Stimulated activated CD8-positive, alpha-beta memory T cell treated with anti-CD3 and anti-CD28 coated beads, Interleukin-4, amount 100 ng/mL, for 1 hour (primary cell): ENCODE measurements around the gene VPS37C.
"Not testable (repeated sequence)": the region's sequence is repeated elsewhere in the genome, so short reads cannot be mapped to it uniquely, and the experiment has no call there.

Source experiments
- DNase-seq, 2 donors: peaks; one replicate each; pipeline ENCODE4 v3.0.0-alpha.2; 2020; ENCODE audit warnings: low read depth in 2 of 2, low spot score in 1 of 2

VPS37C gene

DNA sequence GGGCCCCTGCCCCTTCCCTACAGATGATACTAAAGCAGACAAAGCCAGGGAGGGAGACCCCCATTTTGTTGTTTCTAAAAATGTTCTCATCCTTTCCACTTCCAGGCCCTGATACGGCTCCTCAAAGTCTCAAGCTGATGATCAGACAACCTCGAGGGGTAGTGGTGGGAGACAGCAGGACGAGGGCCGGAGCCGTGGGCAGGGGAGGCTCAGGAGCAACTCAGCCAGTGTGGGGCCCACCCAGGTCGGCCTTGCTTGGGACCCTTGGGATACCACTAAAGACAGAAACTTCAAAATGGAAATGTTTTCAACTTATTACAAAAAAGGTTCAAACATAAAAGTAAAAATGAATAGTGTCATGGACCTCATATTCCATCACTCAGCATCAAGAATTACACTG lies 15.2 kb upstream of the VPS37C start:
- no peak for DNase-seq

DNA sequence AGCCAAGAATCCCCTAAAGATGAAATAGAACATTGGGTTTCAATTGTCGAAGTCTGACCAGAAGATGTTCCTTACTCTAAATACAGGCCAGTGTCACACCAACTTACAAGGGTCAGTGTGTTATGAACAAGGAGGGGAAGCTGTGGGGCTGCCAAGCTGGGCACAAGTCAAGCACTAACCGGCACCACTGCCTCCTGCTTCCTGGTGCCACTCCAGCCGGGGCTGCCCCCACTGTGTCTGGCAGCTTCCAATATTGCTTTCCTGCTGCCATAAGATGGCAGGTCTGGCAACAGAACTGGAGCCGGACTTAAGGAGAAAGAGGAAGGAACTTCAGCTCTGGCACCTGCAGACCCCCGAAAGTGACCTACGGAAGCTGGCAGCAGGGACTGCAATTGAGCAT lies 13.7 kb upstream of the VPS37C start:
- DNase-seq, result no peak

DNA sequence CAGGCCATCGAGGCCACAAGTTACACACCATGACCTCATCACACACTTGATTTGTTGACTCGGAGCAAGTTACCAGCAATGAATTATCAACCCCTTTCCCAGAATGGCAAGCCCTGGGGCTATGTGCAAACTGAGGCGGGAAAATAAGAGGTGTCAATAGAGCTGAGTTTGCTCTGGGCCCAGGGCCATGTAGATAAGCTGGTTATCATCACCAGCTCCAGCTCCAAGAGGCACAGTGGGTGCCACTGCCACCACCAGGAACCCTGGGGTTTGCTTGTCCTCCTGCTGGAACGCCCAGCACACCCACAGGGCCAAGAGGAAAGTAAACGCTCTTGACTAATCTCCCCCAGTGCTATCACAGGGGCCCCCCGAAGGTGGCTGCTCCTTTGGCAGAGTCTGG lies 13.0 kb upstream of the VPS37C start:
- DNase-seq, result no peak

DNA sequence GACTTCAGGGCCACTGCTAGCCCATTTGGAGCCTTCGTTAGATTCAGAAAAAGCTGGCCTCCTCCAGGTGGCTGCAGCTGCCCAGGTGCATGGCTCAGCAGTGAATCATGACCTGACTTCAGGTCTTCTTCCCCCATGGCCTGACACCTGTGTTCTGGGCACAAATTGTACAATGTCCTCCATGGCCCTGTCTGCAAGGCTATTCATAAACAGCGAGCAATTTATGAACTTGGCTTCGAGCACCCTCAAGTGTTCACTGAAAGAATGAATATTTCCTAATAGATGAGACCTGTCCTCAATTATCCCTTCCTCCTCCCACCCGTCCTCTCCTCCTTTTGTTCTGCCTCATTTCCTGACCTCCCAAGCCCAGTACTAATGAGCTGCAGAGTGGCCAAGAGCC lies 12.2 kb upstream of the VPS37C start:
- DNase-seq, result no peak

DNA sequence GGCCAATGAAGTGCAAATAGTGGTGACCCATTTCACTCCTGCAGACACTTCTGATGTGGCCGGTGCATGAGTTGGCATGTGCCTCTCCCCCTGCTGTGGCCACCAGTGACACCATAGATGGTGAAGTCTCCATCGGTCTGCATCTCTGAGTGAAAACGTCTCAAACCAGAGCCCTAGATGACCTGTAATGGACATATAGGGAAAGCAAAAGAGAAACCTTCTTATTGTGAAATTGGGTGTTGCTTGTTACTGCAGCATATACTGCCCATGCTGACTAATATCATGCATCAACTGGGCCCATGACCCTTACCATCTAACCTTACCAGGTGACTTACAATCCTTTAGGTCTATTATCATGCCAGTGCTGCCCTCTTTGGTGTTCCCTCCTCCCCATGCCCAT lies 11.7 kb upstream of the VPS37C start:
- no peak for DNase-seq

DNA sequence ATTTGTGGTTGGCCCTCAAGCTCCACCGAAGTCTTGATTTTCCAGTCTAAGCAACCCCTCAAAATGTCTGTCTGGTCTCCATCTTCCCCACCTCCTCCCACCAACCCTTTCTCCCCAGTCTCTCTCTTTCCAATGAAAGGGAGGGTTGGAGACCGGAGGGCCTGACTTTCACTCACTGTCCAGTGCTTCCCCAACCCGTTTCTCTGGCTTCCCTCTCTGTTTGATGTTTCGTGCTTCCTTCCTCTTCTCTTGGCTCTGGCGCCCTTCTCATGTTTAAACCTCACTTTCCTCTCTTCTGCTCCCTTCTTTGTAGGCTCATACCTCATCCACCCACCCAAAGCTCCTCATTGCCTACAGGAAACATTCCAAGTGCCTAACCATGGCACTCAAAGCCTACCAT lies 11.1 kb upstream of the VPS37C start:
- no peak for DNase-seq

DNA sequence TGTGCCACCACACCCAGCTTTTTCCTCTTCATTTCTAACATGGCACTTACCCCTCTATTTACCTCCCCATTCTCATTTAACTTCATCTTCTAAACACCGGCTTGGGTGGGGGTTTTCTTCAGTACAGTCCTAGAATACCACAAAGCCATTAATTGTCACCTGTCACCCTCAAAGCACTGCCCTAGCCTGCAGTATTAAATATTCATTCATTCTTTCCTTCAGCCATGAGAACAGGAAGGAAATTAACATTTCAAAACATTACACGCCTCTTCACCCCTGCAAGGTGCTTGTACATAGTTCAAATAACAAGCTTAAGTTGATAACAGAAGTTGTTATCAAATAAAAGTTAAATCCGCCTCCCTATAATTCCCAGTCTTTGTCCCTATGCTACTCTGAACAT lies 10.7 kb upstream of the VPS37C start:
- DNase-seq, result no peak

DNA sequence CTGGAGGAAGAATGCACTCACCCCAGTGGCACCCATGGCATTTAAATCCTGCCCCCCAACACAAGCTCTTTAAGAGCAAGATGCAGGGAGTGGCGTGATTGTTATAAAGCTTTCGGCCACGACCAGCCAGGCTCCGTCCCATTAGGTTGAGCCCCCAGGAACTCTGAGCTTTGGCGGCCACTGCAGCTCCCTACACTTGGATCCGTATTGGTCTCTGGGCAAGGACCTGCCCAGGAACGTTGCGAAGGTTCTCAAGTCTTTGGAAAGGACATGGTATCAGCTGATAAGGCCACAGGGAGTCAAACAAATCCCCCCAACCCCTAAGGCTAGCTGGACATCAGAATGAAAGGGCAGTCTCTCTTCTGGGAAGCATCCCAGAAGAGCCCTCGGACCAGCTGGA lies 9.3 kb upstream of the VPS37C start:
- no peak for DNase-seq

DNA sequence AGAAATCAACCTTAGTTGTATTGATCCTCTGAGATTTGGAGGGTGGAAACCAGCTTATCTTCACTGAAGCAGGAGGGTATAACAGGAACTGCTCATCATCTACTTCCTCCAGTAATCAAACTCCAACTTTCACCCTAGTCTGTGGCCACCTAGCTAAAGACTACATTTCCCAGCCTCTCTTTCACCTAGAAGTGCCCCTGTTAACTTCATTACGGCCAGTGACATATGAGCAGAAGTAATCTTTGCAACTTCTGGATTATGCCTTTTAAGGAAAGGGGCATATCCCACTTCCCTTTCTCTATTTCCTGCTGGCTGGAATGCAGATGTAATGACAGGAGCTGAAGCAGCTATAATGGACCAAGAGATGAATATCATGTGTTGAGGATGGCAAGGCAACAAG lies 7.6 kb upstream of the VPS37C start:
- no peak for DNase-seq

DNA sequence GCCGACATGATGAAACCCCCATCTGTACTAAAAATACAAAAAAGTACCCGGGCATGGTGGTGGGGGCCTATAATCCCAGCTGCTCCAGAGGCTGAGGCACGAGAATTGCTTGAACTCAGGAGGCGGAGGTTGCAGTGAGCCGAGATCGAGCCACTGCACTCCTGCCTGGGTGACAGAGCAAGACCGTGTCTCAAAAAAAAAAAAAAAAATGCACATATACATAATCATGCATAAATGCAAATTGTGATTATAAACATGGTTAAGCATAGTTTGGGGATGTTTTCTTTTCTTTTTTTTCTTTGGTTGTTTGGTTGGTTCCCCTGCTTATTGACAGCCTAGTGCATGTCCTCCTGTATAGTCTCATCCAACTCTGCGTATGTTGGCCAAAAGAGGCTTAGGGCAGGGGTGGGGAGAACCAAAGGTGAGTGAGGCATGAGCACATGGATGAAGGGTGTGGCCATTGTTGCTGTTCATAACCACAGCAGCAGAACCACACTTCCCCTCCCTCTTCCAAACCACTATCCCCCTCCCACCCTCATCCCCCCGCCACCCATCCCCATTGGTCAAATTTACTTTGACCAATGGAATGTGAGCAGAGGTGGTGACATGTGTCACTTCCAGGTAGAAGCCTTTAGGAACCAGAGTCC lies 6.9 kb upstream of the VPS37C start:
- DNase-seq, result no peak

DNA sequence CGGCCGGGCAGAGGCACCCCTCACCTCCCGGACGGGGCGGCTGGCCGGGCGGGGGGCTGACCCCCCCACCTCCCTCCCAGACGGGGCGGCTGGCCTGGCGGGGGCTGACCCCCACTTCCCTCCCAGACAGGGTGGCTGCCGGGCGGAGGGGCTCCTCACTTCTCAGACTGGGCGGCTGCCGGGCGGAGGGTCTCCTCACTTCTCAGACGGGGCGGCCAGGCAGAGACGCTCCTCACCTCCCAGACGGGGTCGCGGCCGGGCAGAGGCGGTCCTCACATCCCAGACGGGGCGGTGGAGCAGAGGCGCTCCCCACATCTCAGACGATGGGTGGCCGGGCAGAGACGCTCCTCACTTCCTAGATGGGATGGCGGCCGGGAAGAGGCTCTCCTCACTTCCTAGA lies 5.1 kb upstream of the VPS37C start:
- not testable (repeated sequence) for DNase-seq

DNA sequence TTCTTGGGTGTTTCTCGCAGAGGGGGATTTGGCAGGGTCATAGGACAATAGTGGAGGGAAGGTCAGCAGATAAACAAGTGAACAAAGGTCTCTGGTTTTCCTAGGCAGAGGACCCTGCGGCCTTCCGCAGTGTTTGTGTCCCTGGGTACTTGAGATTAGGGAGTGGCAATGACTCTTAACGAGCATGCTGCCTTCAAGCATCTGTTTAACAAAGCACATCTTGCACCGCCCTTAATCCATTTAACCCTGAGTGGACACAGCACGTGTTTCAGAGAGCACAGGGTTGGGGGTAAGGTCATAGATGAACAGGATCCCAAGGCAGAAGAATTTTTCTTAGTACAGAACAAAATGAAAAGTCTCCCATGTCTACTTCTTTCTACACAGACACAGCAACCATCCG lies 4.6 kb upstream of the VPS37C start:
- DNase-seq, result not testable (repeated sequence)

DNA sequence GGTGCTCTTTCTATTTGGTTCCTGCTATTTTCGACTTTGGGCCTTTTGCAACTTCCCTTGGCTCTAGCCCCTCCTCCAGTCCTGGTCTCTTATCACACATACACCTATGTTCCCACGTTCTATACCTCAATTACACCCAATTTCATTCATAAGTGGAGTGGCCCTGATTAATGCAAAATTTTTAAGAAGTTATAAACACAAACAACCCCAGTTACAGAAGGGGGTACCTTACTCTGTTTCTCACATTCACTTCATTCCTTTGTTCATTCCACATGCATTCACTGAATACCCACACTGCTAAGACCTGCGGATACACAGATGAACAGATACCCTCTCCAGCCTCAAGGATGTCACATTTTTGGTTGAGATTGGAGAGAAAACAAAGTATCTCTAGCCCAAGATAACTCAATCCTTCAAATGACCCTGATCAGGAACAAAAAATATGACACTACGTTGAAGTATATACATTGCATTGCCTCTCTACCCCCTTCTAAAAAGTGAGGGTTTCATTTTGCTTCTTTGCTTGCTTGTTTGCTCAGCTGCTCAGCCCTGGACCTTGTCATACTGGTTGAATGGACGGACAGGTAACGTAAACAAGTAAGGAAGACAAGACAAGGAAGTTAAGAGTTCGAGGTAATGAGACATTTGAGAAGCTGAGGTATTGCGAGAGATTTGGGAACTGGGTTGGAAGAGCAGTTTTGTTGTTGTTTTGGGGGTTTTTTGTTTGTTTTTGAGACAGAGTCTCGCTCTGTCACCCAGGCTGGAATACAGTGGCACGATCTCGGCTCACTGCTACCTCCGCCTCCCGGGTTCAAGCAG lies 3.6 kb upstream of the VPS37C start:
- no peak for DNase-seq

DNA sequence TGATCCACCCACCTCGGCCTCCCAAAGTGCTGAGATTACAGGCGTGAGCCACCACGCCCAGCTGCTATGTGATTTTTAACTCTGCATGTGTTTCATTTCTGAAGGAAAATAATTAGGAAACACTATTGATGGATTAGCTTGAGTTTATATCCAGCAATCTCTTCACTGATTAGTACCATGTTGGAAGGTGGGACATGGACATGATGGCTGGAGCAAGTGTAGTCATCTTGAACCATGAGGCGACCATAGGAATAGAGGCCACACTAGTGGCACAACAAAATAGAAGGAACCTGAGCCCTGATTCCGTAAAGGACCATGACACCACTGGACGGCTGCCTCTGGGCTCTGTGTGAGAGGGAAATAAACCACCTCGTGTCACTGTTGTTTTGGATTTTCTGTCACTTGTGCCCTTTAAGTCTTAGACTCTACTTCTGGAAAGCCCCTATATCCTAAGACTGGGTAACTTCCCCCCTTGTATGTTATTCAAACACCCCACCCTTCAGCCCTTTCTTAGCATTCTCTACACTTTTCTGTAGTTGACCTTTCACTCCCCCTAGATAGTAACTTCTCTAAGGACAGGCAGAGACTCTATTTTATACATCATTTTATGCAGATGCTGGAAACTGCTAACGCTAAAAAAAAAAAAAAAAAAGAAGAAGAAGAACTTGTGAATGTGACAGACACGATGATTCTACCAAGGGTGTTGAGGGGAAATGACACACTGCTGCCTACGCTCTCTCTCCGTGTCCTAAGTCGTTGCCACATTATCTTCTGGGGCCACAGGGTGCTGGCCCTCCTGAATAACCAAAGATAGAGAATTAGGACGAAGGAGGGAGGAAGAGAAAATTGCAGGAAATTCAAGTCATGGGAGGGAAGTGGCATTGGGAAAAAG lies 2.7 kb upstream of the VPS37C start:
- DNase-seq, result no peak

DNA sequence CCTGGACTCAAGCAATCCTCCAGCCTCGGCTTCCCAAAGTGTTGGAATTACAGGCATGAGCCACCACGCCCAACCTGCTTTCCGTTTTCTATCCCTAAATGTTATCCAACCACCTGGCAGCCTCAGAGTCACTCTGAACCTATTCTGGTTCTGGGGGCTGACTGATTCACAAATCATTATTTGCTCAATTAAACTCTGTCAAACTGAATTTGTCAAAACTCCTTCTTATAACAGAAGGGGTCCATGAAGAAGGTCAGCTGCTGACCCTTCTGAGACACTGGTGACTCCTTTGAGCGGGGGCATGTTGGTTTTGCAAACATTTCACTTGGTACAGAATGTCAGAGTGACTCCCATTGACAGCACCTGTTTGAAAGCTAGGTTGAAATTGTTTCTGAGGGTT lies 1.8 kb upstream of the VPS37C start:
- DNase-seq, result no peak

DNA sequence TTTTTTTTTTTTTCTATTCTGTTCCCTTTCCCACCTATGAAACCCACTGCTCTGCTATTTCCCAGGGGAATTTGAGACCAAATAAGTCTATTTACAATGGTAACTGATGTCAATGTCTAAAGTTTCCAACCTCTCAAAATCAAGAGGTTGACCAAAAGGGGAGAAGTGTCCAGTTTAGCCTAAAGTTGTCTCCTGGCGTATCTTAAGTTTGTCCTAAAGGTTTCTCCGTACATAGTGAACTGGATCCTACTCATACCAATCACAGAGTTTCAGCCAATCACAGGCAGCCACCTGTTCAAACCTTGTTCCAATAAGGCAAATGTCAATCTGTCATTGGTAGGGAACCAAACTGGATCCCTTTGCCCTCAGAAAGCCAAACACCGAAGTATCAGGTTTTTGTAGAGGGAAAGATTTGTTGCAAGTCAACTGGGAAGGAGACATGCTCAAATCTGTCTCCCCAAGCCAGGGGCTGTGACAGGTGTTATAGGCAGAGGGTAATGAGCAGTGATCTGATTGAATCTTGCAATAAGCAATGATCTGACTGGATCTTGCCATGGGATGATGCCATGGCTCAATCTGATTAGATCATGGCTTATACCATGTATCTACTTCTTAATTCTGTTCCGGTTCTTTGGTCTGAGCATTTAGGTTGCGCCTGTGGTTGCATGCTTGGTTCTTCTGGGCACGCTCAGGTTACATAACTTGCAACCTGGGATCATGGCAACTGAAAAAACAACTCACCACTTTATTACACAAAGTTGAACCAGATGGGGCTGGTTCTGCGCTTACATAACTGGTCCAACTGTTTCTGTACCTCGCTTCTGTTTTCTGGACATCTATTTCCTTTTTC lies 1.1 kb upstream of the VPS37C start:
- DNase-seq, result no peak

DNA sequence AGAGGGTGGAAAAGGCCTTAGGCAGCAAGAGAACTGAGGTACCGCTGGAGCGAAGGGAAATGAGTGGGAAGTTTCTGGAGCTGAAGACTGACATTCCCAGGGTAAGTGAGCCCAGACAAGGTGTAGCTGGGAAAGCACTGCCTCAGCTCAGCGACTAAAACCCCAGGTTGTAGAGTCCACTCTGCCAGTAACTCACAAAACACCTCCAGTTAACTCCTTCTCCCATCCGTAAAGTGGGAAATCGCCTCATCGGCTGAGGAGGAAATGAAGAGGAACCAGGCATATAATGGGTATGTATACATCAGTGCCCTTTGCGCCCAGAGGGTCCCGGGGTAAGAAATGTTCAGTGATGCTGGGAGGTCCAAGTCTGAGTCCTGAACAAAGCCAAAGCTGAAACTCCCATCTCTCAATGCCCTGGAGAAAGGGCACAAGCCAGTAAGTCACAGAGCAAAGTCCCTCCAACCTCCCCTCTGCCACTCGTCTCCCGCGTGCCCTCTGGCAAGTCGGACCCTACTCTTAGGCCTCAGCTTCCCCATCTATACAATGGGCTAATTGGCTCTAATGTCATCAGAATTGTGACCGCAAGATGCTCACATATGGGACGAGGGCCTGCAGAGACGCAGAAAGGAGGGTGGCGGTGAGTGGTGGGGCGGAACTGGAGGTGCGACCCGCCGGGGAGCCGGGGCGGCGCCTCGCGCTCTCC lies 588 bp downstream of the VPS37C start:
- DNase-seq, result no peak

DNA sequence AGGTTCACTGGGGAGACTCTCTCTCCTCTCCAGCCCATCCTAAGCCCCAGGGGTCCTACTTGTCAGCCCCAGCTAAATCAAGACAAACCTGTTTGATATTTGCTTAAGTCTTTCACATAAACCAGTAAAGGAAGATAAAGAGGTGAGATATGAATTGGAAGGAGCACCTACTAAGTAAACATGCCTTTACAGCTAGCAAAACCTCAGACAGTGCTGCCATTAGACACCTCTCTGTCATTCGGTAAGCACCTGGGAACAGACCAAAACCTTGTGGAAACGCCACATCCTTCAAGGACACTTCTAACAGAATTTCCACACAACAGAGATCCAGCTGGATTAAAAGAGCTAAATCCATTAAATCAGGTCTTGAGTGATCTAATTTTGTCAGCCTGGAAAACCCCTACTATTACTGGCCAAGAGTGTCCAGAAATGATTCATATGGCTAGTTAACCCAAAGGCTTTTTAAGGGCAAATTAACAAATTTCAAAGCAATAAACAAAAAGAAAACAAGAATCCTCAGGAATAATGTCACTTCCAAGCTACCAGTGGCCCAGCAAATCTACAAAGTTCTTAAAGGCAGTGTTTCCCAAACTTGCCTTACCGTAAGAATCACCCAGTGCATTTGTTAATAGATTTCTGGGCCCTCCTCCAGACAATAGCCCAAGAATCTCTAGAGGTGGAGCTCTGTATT lies 2.4 kb downstream of the VPS37C start:
- no peak for DNase-seq

DNA sequence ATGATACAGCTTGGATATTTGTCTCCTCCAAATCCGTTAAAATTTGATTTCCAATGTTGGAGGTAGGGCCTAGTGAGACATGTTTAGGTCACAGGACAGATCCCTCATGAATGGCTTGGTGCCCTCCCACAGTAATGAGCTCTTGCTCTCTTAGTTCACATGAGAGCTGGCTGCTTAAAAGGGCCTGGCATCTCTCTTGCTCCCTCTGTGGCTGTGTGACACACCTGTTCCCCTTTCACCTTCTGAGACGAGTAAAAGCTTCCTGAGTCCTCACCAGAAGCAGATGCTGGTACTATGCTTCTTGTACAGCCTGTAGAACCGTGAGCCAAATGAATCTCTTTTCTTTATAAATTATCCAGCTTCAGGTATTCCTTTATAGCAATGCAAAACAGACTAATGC lies 3.5 kb downstream of the VPS37C start:
- DNase-seq, result no peak

DNA sequence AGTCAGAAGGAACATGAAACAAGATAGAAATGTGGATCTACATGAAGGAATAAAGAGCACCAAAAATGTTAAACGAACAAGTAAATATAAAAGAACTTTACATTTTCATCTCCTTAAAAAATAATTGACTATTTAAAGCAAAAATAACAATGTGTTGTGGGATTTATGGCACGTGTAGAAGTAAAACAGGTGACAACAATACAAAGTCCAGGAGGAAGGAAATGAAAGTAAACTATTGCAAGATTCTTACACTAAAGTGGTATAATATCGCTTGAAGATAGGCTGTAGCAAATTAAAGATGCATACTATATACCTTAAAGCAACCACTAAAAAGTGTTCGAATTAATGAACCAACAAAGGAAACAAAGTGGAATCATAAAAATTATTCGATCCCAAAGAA lies 5.5 kb downstream of the VPS37C start:
- DNase-seq, result no peak
